SH-SY5Y (cell line): ENCODE measurements around the gene TRPC6.

Experiments
- GATA2 ChIP-seq: IDR thresholded peaks from 2 replicates; pipeline ENCODE4 v1.6.1; 2011; ENCODE audit warnings: mild to moderate bottlenecking, low read depth, low read length
- GATA3 ChIP-seq: IDR thresholded peaks from 2 replicates; pipeline ENCODE4 v1.6.1; 2011; ENCODE audit warnings: low read depth, mild to moderate bottlenecking, low read length, moderate library complexity

DNA sequence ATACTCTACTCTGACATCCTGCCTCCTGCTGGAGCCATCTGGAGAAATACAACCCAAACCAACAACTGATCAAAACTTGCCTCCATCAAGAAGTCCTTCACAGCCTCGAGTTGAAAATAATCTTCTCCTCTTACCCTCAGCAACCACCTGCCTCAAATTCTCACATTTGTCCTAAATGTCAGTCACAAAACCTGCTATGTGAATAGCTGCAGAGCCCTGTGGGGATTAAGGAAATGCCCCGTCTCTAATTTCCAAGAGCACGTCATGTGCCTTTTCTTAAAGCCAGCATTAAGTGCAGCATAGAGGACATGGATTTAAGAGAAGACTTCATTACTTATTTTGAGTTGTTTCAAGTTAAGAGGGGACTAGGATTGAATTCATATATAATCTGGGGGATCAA is 105.9 kb downstream of the TRPC6 start:
- no peak for TF ChIP-seq GATA3
- TF ChIP-seq GATA2, result no peak
